Fibroblast of lung (primary cell): ENCODE measurements around the gene NAGLU. TPM values are rescaled to one million over a fixed set of nuclear protein-coding genes. Genes with fewer than 3 reads are reported as not detected.

ENCODE experiments used
- DNase-seq, 2 donors: peaks; one replicate each; pipeline versions ENCODE4 v3.0.0 to v3.0.0-alpha.2; 2010; ENCODE audit warnings: low read depth in 2 of 2
- H2AFZ ChIP-seq: 2 replicates; pipeline ENCODE4 v1.5.1; 2012; ENCODE audit warnings: low read length, control low read depth, inconsistent platforms
- H3K27ac ChIP-seq: 2 replicates; pipeline ENCODE4 v1.5.1; 2011; ENCODE audit warnings: low read length, control low read depth; ENCODE audit not compliant: insufficient read depth
- H3K27me3 ChIP-seq: 2 replicates; pipeline ENCODE4 v1.5.1; 2011; ENCODE audit warnings: mild to moderate bottlenecking, low read length; ENCODE audit not compliant: control insufficient read depth, insufficient read depth
- H3K36me3 ChIP-seq: 2 replicates; pipeline ENCODE4 v1.5.1; 2011; ENCODE audit warnings: low read length; ENCODE audit not compliant: control insufficient read depth, insufficient read depth
- H3K4me1 ChIP-seq: 2 replicates; pipeline ENCODE4 v1.5.1; 2011; ENCODE audit warnings: low read length; ENCODE audit not compliant: control insufficient read depth, insufficient read depth; ENCODE audit errors: extremely low read depth
- H3K4me2 ChIP-seq: 2 replicates; pipeline ENCODE4 v1.5.1; 2011; ENCODE audit warnings: low read length, control low read depth; ENCODE audit not compliant: insufficient read depth; ENCODE audit errors: extremely low read depth
- H3K4me3 ChIP-seq, 4 experiments: fragments of 200-600 bp in 1 of 4; sonication (generic) in 1 of 4; replicated peaks in 1 of 4; 2 replicates each; pipeline ENCODE4 v1.5.1; 2011 to 2016; ENCODE audit warnings: low read length in 4 of 4, low read depth in 3 of 4, mild to moderate bottlenecking in 3 of 4, control low read depth in 2 of 4, inconsistent platforms in 1 of 4, mixed read lengths in 1 of 4; ENCODE audit not compliant: insufficient read depth in 1 of 4; ENCODE audit errors: control extremely low read depth in 1 of 4
- H3K79me2 ChIP-seq: 2 replicates; pipeline ENCODE4 v1.5.1; 2012; ENCODE audit warnings: mild to moderate bottlenecking, low read length, inconsistent platforms; ENCODE audit not compliant: control insufficient read depth, insufficient read depth
- H3K9ac ChIP-seq: 2 replicates; pipeline ENCODE4 v1.5.1; 2011; ENCODE audit warnings: mild to moderate bottlenecking, low read length, control low read depth; ENCODE audit not compliant: insufficient read depth
- H3K9me3 ChIP-seq: 2 replicates; pipeline ENCODE4 v1.5.1; 2012; ENCODE audit warnings: low read depth, low read length; ENCODE audit not compliant: control insufficient read depth, insufficient read depth
- H4K20me1 ChIP-seq: 2 replicates; pipeline ENCODE4 v1.5.1; 2011; ENCODE audit warnings: low read length; ENCODE audit not compliant: control insufficient read depth, insufficient read depth; ENCODE audit errors: extremely low read depth
- EZH2 ChIP-seq: IDR thresholded peaks from 2 replicates; pipeline ENCODE4 v1.5.1; 2012; ENCODE audit warnings: low read length, control low read depth, mild to moderate bottlenecking; ENCODE audit errors: missing control alignments
- polyA plus RNA-seq, 2 donors: library from polyadenylated mRNA; depleted of rRNA in 1 of 2; stranded (reverse) in 1 of 2; unstranded in 1 of 2; fragments of >200 nt; gene quantifications; 2 replicates each; pipeline ENCODE4 v1.2.1, GENCODE V29; 2011 to 2012; ENCODE audit warnings: missing spikeins in 1 of 2
- total RNA-seq: library from RNA; depleted of rRNA; stranded (reverse); fragments of >200 nt; gene quantifications from 2 replicates; pipeline ENCODE4 v1.2.1, GENCODE V29; 2014
- TF ChIP-seq, protein P1 (sequence below), 2 donors: IDR thresholded peaks in 1 of 2; conservative IDR thresholded peaks in 1 of 2; 1 replicate in 1 of 2; 2 replicates in 1 of 2; pipeline ENCODE4 v1.5.1; 2011 to 2012; ENCODE audit warnings: low read length in 2 of 2, control low read depth in 1 of 2, inconsistent platforms in 1 of 2, low read depth in 1 of 2, mild to moderate bottlenecking in 1 of 2

Gene NAGLU
- total and polyA plus RNA-seq, 2 donors (not counting 1 experiment from before 2014, with no cell fraction given), result 19.5 to 31.9 TPM

DNA sequence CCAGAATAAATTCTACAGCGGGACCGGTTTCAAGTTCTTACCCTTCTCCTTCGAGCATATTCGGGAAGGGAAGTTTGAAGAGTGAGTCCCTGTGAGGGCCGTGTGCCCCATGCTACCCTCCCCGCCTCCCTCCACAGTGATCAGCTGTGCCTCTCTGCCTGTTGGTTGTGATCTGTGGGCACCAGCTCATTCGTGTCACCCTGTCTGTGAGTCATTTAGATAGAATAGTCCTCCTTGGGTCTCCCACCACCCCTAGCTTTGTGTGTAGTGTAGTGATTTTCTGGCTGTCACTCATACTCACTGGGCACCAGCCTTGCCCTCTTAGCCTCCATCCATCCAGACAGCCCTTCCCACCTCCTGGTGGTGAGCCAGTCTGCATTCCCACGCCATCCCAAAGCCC is 15.0 kb upstream of the NAGLU start:
- Histone ChIP-seq H3K27me3 (no peaks in the 10 kb centered on the region), H3K4me3 (no peak overlapping the region), H3K9me3 (no peaks in the 10 kb centered on the region), H3K9ac (peak overlapping the region; percentile 41), H4K20me1 (no peaks in the 10 kb centered on the region), H3K36me3 (peaks cover 6% of the 10 kb centered on the region), H3K4me2 (peak overlapping the region; percentile 38), H2AFZ (no peak overlapping the region), H3K79me2 (no peaks in the 10 kb centered on the region), H3K4me1 (peaks cover 57% of the 10 kb centered on the region), H3K27ac (peak overlapping the region; percentile 97)
- peak in 1 of 2 donors; percentile 34 for DNase-seq
- no peak for TF ChIP-seq EZH2
- TF ChIP-seq, protein P1, sequence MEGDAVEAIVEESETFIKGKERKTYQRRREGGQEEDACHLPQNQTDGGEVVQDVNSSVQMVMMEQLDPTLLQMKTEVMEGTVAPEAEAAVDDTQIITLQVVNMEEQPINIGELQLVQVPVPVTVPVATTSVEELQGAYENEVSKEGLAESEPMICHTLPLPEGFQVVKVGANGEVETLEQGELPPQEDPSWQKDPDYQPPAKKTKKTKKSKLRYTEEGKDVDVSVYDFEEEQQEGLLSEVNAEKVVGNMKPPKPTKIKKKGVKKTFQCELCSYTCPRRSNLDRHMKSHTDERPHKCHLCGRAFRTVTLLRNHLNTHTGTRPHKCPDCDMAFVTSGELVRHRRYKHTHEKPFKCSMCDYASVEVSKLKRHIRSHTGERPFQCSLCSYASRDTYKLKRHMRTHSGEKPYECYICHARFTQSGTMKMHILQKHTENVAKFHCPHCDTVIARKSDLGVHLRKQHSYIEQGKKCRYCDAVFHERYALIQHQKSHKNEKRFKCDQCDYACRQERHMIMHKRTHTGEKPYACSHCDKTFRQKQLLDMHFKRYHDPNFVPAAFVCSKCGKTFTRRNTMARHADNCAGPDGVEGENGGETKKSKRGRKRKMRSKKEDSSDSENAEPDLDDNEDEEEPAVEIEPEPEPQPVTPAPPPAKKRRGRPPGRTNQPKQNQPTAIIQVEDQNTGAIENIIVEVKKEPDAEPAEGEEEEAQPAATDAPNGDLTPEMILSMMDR (conservative IDR thresholded peaks at IDR 0.05 in 1 of 2, IDR thresholded peaks at IDR 0.05 in 1 of 2; ENCODE audit: low read depth in 1 of 2, low read length in 2 of 2), result no peak

DNA sequence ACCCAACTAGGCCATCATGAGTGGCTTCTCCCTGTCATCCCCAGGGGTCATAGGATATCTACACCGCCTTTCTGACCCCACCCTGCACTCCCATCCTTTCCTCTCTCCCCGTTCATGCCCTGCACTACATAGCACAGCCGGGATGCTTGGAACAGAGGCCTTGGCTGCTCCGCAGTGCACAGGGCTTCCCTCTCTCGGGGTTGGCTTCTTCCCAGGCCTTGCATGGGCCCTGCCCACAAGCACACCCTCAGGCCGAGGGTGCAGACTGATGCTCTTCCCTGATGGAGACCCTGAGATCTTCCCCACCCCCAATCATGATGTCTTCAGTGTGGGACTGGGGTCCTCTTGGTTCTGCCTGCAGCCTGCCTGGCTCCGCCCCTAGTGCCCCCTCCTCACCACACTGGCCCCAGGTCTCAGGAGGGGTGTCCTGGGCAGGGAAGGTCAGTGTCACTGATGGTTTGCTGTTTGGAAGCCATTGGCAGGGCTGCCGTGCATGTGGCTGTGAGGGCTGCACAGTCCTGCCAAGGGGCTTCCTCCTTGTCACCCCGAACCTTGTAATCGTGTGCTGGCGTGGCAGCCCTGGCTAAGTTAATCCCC is 14.3 kb upstream of the NAGLU start:
- peak in 1 of 2 donors; percentile 47 for DNase-seq

DNA sequence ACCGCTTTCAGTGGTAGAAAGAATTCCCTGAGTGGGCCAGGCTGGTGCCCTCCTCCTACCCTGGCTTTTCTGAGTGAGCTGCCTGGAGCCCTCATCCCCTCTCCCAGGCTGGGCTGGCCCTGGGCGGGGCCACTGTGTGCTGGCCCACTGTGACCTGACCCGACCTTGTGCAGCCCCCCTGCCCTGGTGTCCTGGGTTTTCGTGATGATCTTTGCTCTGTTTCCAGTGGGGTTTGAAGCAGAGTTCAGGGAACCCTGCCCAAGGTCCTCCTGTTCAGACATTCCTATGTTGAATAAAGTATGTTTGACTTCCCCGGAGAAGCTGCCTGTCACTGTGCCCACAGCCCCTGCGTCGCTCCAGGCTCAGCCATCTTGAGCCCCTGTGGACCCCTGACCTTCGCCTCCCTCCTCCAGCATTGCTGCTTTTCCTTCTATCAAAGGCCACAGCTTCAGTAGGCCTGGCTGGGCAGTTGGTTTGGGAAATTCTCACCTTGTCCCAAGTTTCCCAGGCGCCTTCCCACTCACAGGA is 13.7 kb upstream of the NAGLU start:
- Histone ChIP-seq H3K36me3 (peaks cover 6% of the 10 kb centered on the region), H3K27me3 (no peaks in the 10 kb centered on the region), H3K4me2 (peak overlapping the region; percentile 19), H3K4me3 (no peak overlapping the region), H3K4me1 (peaks cover 58% of the 10 kb centered on the region), H3K9me3 (no peaks in the 10 kb centered on the region), H2AFZ (no peak overlapping the region), H3K27ac (peak overlapping the region; percentile 97), H3K79me2 (no peaks in the 10 kb centered on the region), H3K9ac (peak overlapping the region; percentile 28), H4K20me1 (no peaks in the 10 kb centered on the region)
- no peak for TF ChIP-seq EZH2
- TF ChIP-seq, protein P1 (conservative IDR thresholded peaks at IDR 0.05 in 1 of 2, IDR thresholded peaks at IDR 0.05 in 1 of 2; ENCODE audit: low read depth in 1 of 2, low read length in 2 of 2), result no peak
- no peak for DNase-seq

More for the DNA sequence above, 14.3 kb upstream of the NAGLU start:
- Histone ChIP-seq H3K27ac (peak overlapping the region; percentile 97), H3K79me2 (no peaks in the 10 kb centered on the region), H3K9ac (peak overlapping the region; percentile 28), H3K4me3 (no peak overlapping the region), H3K36me3 (peaks cover 6% of the 10 kb centered on the region), H3K4me2 (peak overlapping the region; percentile 38), H4K20me1 (no peaks in the 10 kb centered on the region), H3K4me1 (peaks cover 58% of the 10 kb centered on the region), H3K27me3 (no peaks in the 10 kb centered on the region), H2AFZ (no peak overlapping the region), H3K9me3 (no peaks in the 10 kb centered on the region)
- no peak for TF ChIP-seq EZH2
- TF ChIP-seq, protein P1 (conservative IDR thresholded peaks at IDR 0.05 in 1 of 2, IDR thresholded peaks at IDR 0.05 in 1 of 2; ENCODE audit: low read depth in 1 of 2, low read length in 2 of 2), result no peak
